CD4-positive, alpha-beta T cell treated with Interleukin-6 for 4 hours (primary cell): ENCODE data around the gene CAMKMT.
"Not testable (repeated sequence)": the region's sequence is repeated elsewhere in the genome, so short reads cannot be mapped to it uniquely, and the experiment has no call there.

Experiments used
- DNase-seq: peaks from one replicate; pipeline ENCODE4 v3.0.0-alpha.2; 2020; ENCODE audit warnings: mixed read lengths

Gene CAMKMT

DNA sequence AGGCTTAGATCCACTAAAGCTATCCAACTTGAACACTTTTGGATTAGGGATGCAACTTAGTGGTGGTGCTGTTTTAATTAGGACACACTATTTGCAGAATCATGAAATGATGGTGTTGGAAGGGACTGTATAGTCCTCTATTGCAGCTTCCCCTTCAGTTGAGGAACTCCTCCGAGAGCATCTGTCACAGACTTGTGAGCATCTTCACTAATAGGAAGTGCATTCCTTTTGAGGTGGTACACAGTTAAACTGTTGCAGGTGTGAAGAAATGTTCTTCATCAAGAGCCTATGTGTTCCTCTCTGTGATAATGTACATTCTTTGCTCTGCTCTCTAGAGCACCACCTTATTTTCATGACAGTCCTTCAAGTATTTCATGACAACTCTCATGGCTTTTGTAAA lies 197.4 kb downstream of the CAMKMT start:
- DNase-seq = no peak

DNA sequence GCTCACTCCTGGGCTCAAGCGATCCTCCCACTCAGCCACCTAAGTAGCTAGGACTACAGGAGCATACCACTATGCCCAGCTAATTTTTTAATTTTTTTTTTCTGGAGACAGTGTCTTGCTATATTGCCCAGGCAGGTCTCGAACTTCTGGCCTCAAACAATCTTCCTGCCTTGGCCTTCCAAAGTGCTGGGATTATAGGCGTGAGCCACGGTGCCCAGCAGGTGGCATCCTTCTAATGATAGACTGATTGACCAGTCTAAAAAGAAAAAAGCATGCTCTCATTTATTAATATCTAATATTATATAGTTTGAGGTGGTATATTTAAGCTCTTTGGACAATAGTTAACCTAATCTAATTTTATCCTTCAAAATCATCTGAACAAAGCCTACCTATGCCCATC lies 198.6 kb downstream of the CAMKMT start:
- peak; percentile 5 for DNase-seq

DNA sequence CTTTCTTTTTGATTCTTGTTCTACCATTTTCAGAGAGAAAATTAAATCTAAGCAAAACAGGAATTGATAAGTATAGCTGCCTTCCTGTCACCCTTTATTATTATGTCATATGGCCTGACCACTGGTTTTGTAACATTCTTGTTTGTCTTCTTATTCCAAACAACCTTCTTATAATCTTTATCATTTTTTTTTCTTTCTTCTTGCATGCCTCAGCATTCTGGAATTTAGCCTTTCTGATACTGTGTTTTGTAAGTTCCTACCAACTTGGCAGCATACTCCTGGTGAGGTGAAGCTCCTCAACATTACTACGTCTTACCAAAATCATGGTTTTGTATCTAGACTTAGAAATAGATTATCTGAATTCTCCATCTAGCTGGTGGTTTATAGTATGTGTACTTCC lies 199.2 kb downstream of the CAMKMT start:
- DNase-seq = no peak

DNA sequence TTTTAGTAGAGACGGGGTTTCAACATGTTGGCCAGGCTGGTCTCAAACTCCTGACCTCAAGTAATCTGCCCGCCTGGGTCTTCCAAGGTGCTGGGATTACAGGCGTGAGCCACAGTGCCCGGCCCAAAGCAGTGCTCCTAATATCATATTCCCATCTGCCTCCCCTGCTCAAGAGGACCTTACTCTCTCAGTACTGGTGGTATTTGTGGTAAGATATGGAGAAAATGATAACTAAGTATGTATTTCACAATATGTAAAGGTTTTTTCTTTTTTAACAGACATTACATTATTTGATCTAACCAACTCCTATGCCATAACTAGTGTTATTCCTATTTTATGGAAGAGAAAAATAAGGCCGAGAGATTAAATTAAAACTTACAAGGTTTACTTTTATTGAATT lies 201.0 kb downstream of the CAMKMT start:
- no peak for DNase-seq

DNA sequence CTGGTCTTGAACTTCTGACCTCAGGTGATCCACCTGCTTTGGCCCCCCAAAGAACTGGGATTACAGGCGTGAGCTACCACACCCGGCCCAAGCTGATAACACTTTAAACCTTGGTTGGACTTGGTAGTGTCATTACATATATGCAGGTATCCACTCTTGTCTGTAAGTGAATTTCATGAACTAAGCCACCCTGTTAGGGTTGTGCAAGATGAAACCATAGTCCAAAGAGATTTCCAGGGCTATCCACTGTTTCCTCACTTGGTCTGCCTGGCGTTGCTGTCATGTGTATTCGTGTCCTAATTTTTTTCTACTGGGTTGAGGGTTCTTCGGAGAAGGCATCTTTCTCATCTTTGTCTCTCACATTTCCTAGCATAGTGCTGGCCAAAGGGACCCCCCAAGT lies 203.0 kb downstream of the CAMKMT start:
- DNase-seq = no peak

DNA sequence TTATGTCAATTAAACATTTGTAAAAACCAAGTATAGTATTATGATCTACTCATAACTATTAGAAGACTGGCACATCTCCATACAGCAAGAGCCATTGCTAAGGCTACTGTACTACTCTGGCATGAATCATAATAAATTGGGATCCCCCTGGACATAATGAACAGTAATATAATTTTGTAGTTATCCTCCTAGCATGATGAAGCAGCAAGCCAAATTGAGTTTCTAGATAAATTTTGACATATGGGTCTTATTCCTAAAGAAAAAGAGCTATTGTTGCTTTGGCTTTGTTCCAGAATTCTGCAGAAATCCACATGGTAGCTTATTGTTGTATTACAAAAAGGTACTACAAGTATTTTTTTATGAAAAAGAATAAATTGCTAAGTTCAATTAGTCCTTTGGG lies 204.3 kb downstream of the CAMKMT start:
- no peak for DNase-seq

DNA sequence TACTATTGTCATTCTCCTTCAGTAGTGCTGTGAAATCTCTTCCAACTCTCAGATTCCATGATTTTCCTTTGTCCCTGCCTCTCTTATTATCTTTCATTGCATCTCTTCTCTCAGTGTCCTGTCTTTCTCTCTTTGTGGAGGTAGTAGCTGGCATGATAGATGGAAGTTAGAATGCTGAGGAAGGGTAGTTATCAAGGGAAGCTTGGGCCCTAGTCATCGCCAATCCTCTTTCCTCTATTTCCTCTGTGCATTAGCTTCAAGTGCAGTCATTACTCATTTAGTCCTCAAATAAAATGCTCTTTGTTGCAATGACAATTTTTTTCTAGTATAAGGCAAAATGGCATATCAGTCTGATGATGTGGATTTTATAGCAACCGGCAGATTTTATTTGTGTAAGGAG lies 207.7 kb downstream of the CAMKMT start:
- no peak for DNase-seq

DNA sequence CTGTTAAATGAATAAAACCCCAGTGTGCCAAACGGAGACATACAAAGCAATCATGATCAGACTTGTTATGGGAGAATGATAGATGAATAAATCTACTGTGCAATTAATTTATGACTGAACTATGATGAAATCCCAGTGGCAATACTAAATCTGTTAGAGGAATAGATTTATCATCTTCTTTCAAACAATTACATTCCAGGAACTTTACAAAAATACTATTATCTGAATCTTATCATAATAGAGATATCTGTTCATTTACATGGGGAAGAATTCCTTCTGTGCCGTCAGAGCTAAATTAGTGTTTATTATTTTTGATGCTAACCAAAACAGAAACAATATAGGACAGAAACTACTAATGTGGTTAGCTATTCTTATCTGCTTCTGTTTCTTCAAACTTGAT lies 208.5 kb downstream of the CAMKMT start:
- DNase-seq = no peak

DNA sequence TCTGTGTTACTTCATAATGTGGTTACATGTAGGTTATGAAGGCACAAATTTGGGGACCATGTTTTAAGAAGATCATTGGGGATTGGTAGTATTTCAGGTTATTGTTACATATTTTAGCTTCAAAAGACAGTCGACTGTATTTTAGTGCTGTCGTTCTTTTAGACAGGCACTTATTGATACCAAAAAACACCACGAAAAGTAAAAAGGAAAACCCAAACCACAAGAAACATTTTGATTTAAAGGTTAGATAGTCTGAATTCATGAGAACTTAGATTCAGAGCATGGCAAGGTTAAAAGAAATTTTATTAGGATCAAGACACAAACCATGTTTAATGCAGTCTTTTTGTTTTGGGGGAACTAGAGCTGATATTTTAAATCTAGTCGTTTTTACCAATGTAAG lies 209.0 kb downstream of the CAMKMT start:
- DNase-seq = no peak

DNA sequence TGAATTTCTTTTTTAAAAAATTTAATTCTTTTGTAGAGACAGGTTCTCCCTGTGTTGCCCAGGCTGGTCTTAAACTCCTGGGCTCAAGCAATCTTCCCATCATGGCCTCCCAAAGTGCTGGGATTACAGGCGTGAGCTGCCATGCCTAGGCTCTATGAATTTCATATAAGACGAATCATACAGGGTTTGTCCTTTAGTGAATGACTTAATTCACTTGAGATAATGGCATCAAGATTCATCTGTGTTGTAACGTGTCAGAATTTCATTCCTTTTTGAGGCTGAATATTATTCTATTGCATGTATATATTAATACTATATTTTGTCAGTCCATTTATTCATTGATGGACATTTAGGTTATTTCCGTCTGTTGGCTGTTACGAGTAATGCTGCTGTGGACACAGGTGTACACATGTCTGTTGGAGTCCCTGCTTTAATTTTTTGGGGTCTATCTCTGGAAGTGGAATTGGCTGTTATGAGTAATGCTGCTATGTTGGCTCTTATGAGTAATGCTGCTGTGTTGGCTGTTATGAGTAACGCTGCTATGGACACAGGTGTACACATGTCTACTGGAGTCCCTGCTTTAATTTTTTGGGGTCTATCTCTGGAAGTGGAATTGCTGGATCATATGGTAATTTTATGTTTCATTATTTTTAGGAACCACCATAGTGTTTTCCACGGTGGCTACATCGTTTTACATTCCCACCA lies 210.6 kb downstream of the CAMKMT start:
- no peak for DNase-seq

DNA sequence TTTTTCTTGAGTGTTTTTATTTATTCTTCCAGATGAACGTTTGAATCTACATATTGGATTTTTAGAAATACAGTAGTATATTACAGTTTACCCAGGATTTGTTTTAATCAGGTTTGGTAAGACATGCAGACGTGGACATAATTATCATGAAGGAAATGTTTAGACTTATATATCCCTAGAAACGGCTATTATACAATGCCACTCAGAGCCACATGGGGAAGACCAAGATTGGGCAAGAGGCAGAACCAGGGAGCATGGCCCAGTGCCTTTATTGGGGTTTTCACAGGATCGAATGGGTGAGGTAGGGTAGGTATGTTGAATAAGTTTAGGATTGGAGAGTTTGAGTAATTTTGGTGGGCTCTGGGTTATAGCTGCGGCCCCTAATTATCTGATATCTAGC lies 212.2 kb downstream of the CAMKMT start:
- no peak for DNase-seq

DNA sequence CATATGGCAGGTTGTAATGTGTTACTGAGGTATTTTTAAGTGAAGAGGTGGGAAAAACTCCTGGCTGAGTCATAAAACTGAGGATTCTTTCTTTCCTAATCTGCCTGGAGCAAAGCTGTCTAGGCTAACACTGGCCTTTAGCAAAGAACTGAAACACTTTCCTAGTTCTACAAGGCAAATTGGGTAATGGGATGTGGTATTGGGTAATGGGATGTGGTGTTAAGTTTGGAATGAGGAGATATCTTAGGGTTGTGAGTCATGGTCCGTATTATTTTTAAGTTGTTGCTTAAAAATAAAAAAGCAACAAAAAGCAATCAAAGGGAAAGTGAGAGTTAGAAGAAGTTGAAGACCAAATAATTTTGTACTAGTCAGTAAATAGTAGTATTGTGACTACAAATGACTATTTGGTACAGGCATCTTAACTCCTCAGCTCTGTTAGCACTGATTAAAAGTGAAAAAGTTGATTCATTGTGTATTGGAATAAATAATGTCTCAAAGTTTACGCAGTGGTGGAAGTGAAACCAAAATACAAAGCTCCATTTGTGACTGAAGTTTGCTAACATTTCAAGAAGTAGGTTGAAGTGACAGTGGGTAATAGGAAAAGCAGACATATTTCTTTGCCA lies 216.8 kb downstream of the CAMKMT start:
- no peak for DNase-seq

DNA sequence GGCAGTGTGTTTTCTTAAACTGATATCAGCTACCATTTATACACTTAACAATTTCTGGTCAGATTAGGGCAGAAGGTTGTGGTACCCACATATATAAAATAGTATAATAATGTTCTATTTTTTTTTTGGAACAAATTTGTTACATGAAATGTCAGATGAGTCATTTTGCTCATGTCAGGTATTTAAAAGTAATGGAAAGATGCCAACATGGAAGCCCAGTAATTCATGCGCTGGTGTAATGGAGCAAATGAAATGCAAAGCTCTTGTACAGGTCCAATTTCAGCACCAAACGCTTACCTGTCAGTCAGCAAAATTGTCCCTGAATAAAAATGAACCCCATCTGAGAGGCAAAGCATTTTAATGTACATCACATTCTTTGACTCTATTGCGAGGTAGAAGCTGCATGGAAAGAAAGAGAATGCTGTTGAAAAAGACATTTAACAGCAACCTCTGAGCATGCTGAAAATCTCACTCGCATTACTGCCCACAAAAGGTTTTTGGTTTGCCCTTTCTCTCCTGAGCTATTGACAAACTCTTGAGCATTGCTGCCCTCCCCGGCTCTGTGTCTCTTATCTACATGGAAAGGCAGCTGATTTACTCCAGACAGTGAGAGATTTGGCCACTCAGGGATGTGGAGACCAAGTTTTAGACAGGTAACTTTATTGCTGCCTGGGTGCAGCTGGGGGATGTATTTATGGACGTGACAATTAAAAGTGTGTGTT lies 217.5 kb downstream of the CAMKMT start:
- no peak for DNase-seq

DNA sequence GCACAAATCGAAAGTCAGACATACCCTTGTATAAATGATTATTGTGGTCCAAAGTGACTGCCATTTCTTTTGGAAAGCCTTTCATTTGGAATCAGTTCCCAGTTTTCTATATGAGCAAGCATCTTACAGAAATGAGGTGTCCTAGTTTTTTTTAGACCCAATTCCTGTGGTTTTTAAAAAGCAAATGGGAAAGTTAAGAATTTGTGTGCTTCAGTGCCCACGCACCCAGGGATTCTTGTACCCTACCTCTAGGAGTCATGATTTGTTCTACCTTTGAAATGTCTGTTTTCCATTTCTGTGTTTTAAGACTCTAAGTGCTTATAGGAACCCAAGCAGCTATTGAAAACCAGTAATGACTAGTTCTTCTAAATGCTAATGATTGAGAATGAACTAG lies 218.1 kb downstream of the CAMKMT start:
- no peak for DNase-seq

DNA sequence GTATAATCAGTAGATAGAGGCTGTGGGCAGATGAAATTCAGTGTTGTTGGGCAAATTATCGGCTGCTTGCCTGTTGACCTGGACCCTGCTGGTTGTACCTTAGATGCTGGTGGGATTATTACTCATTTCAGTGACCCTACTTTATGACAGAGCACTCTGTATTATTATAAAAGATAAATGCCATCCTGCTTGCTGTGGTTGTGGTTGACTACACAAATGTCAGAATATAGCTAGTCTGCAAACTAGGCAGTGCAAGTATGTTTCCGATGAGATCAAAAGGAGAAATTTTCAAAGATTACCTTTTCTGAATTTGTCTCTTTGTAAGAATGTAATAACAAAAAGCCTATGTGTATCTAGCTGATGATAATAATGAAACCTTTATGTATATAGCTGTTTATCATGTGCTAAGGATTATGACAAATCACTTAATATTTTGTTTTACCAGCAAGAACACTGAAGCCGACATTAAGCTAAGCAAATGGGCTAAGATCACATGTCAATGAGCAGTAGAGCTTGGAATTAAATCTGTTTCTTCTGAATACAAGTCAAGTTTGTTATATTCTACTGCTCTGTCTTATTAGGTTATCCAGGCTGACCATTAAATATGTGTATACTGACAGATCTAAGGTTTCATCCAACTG lies 219.2 kb downstream of the CAMKMT start:
- no peak for DNase-seq

DNA sequence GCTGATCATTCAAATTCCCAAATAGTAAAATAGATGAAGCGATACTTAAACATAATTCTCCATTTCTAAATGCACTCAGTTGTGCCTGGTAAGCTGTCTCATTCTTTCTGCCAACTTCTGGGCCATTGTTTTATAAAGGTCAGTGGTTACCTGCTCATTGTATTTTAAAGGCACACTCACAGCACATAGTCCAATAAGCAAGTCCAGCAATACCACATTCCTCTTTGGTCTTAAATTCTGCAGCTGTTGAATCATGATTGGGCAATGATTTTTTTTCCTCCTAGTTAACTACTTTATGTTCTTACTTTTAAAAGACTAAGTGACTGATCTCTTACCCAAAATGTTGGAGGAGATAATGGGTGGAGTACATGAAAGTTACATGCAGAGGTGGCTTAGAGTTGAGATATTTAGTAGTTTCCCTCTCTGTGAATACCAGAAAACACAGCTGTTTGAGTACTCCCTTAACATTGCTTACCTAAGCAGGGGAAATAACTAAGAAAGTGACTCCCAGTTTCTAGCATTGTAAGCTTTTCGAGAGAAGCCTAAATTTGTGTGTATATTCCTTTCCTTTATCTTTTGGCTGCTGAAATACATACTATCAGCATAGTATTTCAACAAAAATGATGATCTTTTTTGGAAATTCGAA lies 220.7 kb downstream of the CAMKMT start:
- no peak for DNase-seq

DNA sequence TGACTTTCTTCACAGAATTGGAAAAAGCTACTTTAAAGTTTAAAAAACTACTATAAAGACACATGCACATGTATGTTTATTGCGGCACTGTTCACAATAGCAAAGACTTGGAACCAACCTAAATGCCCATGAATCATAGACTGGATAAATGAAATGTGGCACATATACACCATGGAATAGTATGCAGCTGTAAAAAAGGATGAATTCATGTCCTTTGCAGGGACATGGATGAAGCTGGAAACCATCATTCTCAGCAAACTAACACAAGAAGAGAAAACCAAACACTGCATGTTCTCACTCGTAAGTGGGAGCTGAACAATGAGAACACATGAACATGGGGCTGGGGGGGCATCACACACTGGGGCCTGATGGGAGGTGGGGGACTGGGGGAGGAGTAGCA lies 233.9 kb downstream of the CAMKMT start:
- not testable (repeated sequence) for DNase-seq

DNA sequence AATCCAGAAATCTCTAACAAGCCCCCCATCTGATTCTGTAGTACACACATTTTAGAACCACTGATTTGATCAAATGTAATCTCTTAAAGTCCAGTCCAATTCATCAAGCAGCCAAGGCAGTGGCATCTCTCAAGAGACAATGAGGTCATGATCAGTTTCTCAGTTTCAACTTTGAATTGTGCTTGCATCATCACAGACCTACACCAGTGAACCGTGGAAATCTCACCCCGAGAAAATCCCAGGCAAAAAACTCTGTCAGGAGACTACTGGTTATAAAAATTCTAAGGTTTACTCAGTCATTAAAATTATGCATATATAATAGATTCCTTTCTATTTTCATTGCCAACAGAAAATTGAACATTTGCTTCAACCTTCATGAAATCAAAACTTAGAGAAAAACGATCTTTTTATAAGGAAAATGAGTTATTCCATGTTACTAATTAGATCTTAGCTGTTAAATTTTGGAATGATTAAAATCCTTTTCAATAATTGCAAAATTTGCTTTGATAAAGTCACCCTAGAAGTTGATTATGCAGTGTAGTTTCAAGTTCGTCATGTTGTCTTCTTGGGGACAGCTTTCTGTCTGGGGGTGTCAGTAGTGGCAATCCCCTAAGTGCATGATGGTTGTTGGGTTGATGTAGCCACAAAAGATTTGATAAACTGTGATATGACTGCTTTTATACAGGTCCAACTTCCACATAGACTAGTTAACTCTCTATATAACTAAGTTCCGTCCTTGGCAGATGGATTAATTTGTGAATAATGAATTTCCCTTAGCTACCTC lies 235.0 kb downstream of the CAMKMT start:
- DNase-seq = no peak

DNA sequence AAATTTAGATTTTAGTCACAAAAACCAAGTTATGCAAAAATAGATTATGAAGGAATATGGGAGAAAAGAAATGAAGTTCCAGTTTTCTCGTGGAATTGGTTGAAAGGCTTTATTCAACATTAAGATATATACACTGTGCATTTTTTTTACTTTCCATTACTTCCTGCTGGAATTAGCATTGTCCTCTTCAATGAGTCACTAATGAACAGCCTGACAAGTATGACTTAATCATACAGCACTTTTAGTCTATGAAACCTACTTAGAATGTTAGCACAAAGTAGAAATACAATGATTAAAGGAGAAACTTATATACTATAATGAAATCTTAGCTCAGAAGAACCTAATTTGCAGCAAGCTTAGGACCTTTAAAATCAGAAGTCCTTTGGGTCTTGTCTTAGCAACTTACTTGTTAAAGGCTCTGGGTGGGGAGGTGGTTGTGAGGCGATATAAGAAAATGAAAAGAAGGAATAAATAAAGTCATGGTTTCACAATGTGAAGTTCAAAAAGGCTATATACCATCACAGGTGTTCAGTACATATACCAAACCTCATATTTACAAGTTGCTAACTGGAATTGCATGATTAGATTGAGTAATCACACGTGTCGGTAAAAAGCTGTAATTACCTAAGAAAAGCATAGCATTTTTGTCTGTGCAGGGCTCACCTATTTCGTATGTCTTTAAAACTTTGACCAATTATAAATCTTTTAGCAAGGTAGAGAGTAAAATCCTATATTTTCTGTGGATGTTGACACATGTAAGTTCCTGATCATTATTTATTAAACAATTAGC lies 236.8 kb downstream of the CAMKMT start:
- no peak for DNase-seq

DNA sequence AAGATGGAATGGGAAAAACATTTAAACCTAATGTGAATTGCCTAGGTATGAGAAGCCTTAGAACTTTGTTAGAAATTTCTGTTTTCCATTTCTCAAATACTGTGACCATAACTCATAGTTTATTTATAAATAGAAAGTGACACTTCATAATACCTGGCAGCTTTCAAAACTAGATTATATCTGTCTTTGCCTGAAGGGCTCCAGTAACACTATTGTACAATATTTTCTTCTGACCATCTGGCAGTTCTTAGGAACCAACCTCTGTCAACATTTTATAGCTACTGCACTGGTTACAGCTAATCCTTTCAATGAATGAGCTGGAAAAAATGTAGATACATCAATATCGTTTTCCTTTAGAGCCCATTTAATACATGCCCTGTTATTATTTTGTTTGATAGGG lies 237.4 kb downstream of the CAMKMT start:
- no peak for DNase-seq

DNA sequence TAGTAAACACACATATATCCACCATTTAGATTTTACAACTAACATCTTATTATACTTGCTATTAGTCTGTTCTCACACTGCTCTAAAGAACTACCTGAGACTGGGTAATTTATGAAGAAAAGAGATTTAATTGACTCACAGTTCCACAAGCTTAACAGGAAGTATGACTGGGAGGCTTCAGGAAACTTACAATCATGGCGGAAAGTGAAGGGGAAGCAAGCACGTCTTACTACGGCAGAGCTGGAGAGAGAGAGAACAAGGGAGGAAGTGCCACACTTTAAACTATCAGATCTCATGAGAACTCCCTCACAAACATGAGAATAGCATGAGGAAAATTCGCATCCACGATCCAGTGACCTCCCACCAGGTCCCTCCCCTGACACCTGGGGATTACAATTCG lies 240.7 kb downstream of the CAMKMT start:
- DNase-seq = no peak

DNA sequence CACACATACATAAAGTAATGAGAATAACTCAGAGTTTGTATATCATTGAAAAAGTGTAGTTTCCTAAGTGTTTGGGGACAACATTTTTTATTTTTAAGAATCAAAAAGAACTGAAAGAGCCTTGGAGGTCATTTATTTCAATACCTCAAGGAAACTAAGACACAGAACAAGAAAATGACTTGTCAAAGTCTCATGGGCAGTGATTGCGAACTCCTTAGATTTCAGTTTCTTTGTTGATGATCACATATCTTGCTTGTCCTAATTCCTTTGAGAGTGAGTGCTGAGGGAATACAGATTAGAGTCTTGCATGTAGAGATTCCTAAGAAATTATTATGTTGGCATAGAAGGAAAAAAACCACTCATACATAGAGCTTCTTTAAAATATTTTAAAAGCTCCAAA lies 243.8 kb downstream of the CAMKMT start:
- DNase-seq = no peak
